K562 (cell line): ENCODE data around the gene NR1D2. TPM values are rescaled to one million over a fixed set of nuclear protein-coding genes. Genes with fewer than 3 reads are reported as not detected.

Experiments used
- BCL6 ChIP-seq: fragments of 250-450 bp; sonication (Bioruptor Pico); IDR thresholded peaks from 2 replicates; pipeline ENCODE4 v1.4.0; 2020
- CBFB ChIP-seq: sonication (generic); formaldehyde crosslinking; IDR thresholded peaks from 2 replicates; pipeline ENCODE4 v1.4.0; 2020; ENCODE audit warnings: mild to moderate bottlenecking, missing genetic modification reagents
- CBX8 ChIP-seq: fragments of 200-600 bp; sonication (generic); IDR thresholded peaks from 2 replicates; pipeline ENCODE4 v1.6.1; 2012; ENCODE audit warnings: borderline replicate concordance, mixed run types, low read depth, mild to moderate bottlenecking, moderate library complexity, mixed read lengths, low read length, control low read depth, inconsistent platforms; ENCODE audit not compliant: poor library complexity, severe bottlenecking; ENCODE audit errors: extremely low read depth
- ETV1 ChIP-seq: fragments of 450-650 bp; conservative IDR thresholded peaks from 2 replicates; pipeline ENCODE4 v1.6.1; 2016; ENCODE audit warnings: missing genetic modification characterization, control low read depth, low read depth, missing compliant biosample characterization
- HDAC3 ChIP-seq: fragments of 450-650 bp; IDR thresholded peaks from 2 replicates; pipeline ENCODE4 v1.6.1; 2018; ENCODE audit warnings: borderline replicate concordance, mild to moderate bottlenecking, moderate library complexity; ENCODE audit not compliant: partially characterized antibody
- JUNB ChIP-seq: fragments of 450-650 bp; formaldehyde crosslinking; conservative IDR thresholded peaks from 2 replicates; pipeline ENCODE4 v1.4.0; 2020; ENCODE audit warnings: mild to moderate bottlenecking
- KHSRP ChIP-seq: fragments of 450-650 bp; IDR thresholded peaks from 2 replicates; pipeline ENCODE4 v1.6.1; 2017
- PHB2 ChIP-seq: fragments of 450-650 bp; IDR thresholded peaks from 2 replicates; pipeline ENCODE4 v1.6.1; 2017; ENCODE audit warnings: low read depth
- POLR2A ChIP-seq: fragments of 450-650 bp; conservative IDR thresholded peaks from 2 replicates; pipeline ENCODE4 v1.6.1; 2016
- PRMT5 ChIP-seq: sonication (generic); formaldehyde crosslinking; IDR thresholded peaks from 2 replicates; pipeline ENCODE4 v1.5.0; 2020; ENCODE audit warnings: missing genetic modification reagents
- RBM39 ChIP-seq: fragments of 200-400 bp; formaldehyde crosslinking; optimal IDR thresholded peaks from 2 replicates; pipeline ENCODE3; 2018; ENCODE audit warnings: low read depth, low read length
- SLC30A9 ChIP-seq: fragments of 250-450 bp; sonication (Bioruptor Pico); IDR thresholded peaks from 2 replicates; pipeline ENCODE4 v1.8.0; 2022; ENCODE audit warnings: mild to moderate bottlenecking, moderate library complexity
- SMAD3 ChIP-seq: fragments of 450-650 bp; formaldehyde crosslinking; conservative IDR thresholded peaks from 2 replicates; pipeline ENCODE4 v1.4.0; 2020; ENCODE audit warnings: mild to moderate bottlenecking
- TAF15 ChIP-seq: fragments of 200-400 bp; formaldehyde crosslinking; IDR thresholded peaks from 2 replicates; pipeline ENCODE4 v1.6.1; 2017; ENCODE audit warnings: mild to moderate bottlenecking, low read depth, low read length, moderate library complexity
- ZNF785 ChIP-seq: fragments of 250-450 bp; sonication (Bioruptor Pico); IDR thresholded peaks from 2 replicates; pipeline ENCODE4 v1.4.0; 2020; ENCODE audit warnings: mild to moderate bottlenecking
- ZSCAN32 ChIP-seq: fragments of 450-650 bp; formaldehyde crosslinking; IDR thresholded peaks from 2 replicates; pipeline ENCODE4 v1.4.0; 2020; ENCODE audit warnings: mild to moderate bottlenecking, moderate library complexity
- polyA plus RNA-seq, 8 experiments: library from polyadenylated mRNA; depleted of rRNA in 4 of 8; stranded (reverse) in 5 of 8; unstranded in 3 of 8; fragments of >200 nt; fragmentation: Nextera tagmentation in 2 of 8; fragmentation: Illumina TruSeq in 1 of 8; extraction: Ambion mirVana in 2 of 8; extraction: Trizol in 1 of 8; gene quantifications; 2 replicates each; pipeline versions ENCODE4 v1.2.1 to v1.2.3, GENCODE V29; 2011 to 2014; ENCODE audit warnings: inconsistent platforms in 1 of 8, missing spikeins in 1 of 8
- total RNA-seq, 7 experiments: library from RNA; depleted of rRNA in 6 of 7; stranded (reverse); fragments of >200 nt in 6 of 7; fragmentation: Illumina TruSeq in 2 of 7; extraction: Trizol in 2 of 7; gene quantifications; 2 replicates each; pipeline versions ENCODE4 v1.2.1 to v1.2.3, GENCODE V29; 2011 to 2021; ENCODE audit warnings: low replicate concordance in 1 of 7
- TF ChIP-seq, protein P1 (sequence below): fragments of 450-650 bp; IDR thresholded peaks from 2 replicates; pipeline ENCODE4 v1.6.1; 2017; ENCODE audit warnings: mild to moderate bottlenecking, moderate library complexity
- TF ChIP-seq, protein P2 (sequence below): fragments of 250-450 bp; sonication (Bioruptor Pico); IDR thresholded peaks from 2 replicates; pipeline ENCODE4 v1.5.1; 2021; ENCODE audit warnings: mild to moderate bottlenecking
- TF ChIP-seq, protein P3 (sequence below): fragments of 450-650 bp; IDR thresholded peaks from 2 replicates; pipeline ENCODE4 v1.6.1; 2016; ENCODE audit warnings: borderline replicate concordance
- TF ChIP-seq, protein P4 (sequence below): sonication (generic); formaldehyde crosslinking; IDR thresholded peaks from 2 replicates; pipeline ENCODE4 v1.8.0; 2022; ENCODE audit warnings: mild to moderate bottlenecking, missing genetic modification reagents

Gene NR1D2
- total and polyA plus RNA-seq, 9 of the 15 experiments (the other 6 are each of a cell fraction or from before 2014, with no cell fraction given) = 1.2 to 5.5 (median 2.9) TPM

DNA sequence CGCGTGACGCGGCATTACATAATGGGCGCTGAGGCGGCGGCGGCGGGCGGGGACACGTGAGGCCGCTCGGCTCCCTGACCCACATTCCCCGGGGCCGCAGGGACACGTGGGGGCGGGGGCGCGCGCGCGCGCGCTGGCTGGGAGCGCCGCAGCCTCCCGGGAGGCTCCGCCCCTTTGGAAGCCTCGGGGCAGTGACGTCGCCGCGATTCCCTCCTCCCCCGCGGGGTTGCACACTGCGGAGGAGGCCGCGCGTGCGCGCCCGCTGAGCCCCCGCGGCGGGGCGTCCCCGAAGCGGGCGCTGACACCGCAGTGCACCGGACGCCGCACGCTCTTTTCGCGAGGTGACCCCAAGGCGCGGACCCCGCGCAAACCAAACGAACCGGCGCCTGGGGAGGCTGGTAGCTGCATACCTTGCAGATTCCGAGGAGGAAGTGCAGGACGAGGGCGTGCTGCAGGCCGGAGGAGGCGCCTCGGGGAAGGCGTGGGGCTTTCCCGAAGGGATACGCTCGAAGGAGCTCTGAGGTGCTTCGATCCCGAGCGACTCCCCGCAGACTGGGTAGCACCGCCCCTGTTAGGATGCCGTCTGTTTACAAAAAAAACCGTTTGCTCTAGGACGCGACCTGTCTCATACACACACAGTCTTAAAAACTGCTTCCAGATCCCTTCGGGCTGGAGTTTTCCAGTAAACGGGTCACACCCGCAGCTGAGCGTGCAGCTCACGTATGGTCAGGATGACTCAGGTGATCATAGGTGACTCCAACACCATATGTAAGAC lies 1.0 kb downstream of the NR1D2 start (continued):
- TF ChIP-seq BCL6 (CRISPR knock-in tag) = no peak
- TF ChIP-seq ZSCAN32 (CRISPR knock-in tag) = no peak
- TF ChIP-seq, protein P1, sequence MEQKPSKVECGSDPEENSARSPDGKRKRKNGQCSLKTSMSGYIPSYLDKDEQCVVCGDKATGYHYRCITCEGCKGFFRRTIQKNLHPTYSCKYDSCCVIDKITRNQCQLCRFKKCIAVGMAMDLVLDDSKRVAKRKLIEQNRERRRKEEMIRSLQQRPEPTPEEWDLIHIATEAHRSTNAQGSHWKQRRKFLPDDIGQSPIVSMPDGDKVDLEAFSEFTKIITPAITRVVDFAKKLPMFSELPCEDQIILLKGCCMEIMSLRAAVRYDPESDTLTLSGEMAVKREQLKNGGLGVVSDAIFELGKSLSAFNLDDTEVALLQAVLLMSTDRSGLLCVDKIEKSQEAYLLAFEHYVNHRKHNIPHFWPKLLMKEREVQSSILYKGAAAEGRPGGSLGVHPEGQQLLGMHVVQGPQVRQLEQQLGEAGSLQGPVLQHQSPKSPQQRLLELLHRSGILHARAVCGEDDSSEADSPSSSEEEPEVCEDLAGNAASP = no peak
- no peak for TF ChIP-seq RBM39
- TF ChIP-seq PHB2 = no peak; the same call in 1 of the 2 replicates
- no peak; the same call in 1 of the 2 replicates for TF ChIP-seq ETV1 (tag)
- TF ChIP-seq, protein P2, sequence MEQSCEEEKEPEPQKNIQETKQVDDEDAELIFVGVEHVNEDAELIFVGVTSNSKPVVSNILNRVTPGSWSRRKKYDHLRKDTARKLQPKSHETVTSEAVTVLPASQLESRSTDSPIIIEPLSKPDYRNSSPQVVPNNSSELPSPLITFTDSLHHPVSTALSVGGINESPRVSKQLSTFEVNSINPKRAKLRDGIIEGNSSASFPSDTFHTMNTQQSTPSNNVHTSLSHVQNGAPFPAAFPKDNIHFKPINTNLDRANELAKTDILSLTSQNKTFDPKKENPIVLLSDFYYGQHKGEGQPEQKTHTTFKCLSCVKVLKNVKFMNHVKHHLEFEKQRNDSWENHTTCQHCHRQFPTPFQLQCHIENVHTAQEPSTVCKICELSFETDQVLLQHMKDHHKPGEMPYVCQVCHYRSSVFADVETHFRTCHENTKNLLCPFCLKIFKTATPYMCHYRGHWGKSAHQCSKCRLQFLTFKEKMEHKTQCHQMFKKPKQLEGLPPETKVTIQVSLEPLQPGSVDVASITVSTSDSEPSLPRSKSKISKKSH (CRISPR knock-in tag) = no peak
- no peak for TF ChIP-seq SLC30A9 (CRISPR knock-in tag)
- TF ChIP-seq, protein P3, sequence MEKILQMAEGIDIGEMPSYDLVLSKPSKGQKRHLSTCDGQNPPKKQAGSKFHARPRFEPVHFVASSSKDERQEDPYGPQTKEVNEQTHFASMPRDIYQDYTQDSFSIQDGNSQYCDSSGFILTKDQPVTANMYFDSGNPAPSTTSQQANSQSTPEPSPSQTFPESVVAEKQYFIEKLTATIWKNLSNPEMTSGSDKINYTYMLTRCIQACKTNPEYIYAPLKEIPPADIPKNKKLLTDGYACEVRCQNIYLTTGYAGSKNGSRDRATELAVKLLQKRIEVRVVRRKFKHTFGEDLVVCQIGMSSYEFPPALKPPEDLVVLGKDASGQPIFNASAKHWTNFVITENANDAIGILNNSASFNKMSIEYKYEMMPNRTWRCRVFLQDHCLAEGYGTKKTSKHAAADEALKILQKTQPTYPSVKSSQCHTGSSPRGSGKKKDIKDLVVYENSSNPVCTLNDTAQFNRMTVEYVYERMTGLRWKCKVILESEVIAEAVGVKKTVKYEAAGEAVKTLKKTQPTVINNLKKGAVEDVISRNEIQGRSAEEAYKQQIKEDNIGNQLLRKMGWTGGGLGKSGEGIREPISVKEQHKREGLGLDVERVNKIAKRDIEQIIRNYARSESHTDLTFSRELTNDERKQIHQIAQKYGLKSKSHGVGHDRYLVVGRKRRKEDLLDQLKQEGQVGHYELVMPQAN = peak; percentile 84
- TF ChIP-seq ZNF785 (CRISPR knock-in tag) = no peak
- no peak; the same call in 1 of the 2 replicates for TF ChIP-seq CBFB (CRISPR knock-in tag)
- TF ChIP-seq, protein P4, sequence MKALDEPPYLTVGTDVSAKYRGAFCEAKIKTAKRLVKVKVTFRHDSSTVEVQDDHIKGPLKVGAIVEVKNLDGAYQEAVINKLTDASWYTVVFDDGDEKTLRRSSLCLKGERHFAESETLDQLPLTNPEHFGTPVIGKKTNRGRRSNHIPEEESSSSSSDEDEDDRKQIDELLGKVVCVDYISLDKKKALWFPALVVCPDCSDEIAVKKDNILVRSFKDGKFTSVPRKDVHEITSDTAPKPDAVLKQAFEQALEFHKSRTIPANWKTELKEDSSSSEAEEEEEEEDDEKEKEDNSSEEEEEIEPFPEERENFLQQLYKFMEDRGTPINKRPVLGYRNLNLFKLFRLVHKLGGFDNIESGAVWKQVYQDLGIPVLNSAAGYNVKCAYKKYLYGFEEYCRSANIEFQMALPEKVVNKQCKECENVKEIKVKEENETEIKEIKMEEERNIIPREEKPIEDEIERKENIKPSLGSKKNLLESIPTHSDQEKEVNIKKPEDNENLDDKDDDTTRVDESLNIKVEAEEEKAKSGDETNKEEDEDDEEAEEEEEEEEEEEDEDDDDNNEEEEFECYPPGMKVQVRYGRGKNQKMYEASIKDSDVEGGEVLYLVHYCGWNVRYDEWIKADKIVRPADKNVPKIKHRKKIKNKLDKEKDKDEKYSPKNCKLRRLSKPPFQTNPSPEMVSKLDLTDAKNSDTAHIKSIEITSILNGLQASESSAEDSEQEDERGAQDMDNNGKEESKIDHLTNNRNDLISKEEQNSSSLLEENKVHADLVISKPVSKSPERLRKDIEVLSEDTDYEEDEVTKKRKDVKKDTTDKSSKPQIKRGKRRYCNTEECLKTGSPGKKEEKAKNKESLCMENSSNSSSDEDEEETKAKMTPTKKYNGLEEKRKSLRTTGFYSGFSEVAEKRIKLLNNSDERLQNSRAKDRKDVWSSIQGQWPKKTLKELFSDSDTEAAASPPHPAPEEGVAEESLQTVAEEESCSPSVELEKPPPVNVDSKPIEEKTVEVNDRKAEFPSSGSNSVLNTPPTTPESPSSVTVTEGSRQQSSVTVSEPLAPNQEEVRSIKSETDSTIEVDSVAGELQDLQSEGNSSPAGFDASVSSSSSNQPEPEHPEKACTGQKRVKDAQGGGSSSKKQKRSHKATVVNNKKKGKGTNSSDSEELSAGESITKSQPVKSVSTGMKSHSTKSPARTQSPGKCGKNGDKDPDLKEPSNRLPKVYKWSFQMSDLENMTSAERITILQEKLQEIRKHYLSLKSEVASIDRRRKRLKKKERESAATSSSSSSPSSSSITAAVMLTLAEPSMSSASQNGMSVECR (CRISPR knock-in tag) = peak; percentile 90
- peak; percentile 73 for TF ChIP-seq POLR2A
- no peak for TF ChIP-seq SMAD3 (CRISPR knock-in tag)
- no peak for TF ChIP-seq KHSRP
- no peak for TF ChIP-seq PRMT5 (CRISPR knock-in tag)
- no peak for TF ChIP-seq JUNB (CRISPR knock-in tag)
- peak; percentile 47 for TF ChIP-seq HDAC3
- TF ChIP-seq CBX8 = no peak
- no peak for TF ChIP-seq TAF15
